Fibroblast of pulmonary artery (primary cell): ENCODE data around the gene ASRGL1.
"Not testable (repeated sequence)": the region's sequence is repeated elsewhere in the genome, so short reads cannot be mapped to it uniquely, and the experiment has no call there.

Experiments used
- DNase-seq: peaks from one replicate; pipeline ENCODE4 v3.0.0-alpha.2; 2010; ENCODE audit warnings: low read depth
- H3K4me3 ChIP-seq: replicated peaks from 2 replicates; pipeline ENCODE4 v1.5.1; 2011; ENCODE audit warnings: low read depth, mild to moderate bottlenecking, control low read depth, low read length, moderate library complexity
- TF ChIP-seq, protein P1 (sequence below): IDR thresholded peaks from 2 replicates; pipeline ENCODE4 v1.5.1; 2011; ENCODE audit warnings: mild to moderate bottlenecking, control low read depth, low read length, inconsistent platforms; ENCODE audit errors: missing control alignments

ASRGL1 gene

DNA sequence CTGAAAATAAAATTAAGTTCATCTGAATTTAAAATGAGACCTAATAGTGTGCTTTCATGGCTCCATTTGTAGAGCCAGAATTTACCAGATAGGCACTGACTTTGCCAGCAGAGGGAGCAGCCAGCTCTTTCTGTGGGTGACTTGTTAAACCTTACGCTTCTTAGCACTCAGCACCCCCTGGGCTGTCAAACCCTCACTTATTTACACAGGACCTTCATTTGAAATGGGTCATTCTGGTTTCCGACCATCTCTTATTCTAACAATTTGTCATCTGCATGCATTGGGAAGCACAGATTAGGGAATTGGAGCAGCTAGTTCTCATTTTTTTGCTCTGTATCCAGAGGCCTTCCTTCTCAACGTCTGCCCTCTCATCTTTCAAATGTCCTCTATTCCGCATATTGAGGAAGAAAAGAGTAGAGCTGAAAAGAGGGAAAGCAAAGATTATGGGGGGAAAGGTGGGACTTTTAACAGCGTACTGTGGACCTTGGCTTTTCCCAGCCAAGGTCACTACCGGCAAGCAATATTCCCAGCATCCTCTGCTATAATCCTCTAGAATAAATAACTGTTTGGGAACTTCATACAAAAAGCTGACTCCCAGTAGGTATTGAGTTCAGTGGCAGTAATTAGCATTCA, 3.1 kb downstream of the ASRGL1 start:
- TF ChIP-seq, protein P1, sequence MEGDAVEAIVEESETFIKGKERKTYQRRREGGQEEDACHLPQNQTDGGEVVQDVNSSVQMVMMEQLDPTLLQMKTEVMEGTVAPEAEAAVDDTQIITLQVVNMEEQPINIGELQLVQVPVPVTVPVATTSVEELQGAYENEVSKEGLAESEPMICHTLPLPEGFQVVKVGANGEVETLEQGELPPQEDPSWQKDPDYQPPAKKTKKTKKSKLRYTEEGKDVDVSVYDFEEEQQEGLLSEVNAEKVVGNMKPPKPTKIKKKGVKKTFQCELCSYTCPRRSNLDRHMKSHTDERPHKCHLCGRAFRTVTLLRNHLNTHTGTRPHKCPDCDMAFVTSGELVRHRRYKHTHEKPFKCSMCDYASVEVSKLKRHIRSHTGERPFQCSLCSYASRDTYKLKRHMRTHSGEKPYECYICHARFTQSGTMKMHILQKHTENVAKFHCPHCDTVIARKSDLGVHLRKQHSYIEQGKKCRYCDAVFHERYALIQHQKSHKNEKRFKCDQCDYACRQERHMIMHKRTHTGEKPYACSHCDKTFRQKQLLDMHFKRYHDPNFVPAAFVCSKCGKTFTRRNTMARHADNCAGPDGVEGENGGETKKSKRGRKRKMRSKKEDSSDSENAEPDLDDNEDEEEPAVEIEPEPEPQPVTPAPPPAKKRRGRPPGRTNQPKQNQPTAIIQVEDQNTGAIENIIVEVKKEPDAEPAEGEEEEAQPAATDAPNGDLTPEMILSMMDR = peak; percentile 84

DNA sequence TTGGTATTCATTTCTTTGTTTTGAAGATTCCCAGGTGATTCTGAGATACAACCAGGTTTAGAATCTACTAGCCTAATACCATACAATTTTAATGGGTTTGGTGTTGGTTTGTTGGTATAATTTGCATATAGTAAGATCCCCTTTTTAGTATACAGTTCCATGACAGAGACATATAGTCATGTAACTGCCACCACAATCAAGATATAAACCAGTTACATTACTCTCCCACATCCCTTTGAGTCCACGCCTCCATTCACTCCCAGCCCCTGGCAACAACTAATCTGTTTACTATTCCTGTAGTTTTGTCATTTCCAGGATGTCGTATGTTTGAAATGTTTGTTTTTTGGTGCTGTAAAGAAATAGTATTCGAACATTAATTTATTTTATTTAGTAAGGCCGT, 4.3 kb downstream of the ASRGL1 start:
- TF ChIP-seq, protein P1 = no peak
- DNase-seq = no peak
- no peak overlapping the region for H3K4me3 ChIP-seq

More for the DNA sequence above, 3.1 kb downstream of the ASRGL1 start:
- peak; percentile 64 for DNase-seq
- H3K4me3 ChIP-seq = no peak overlapping the region

DNA sequence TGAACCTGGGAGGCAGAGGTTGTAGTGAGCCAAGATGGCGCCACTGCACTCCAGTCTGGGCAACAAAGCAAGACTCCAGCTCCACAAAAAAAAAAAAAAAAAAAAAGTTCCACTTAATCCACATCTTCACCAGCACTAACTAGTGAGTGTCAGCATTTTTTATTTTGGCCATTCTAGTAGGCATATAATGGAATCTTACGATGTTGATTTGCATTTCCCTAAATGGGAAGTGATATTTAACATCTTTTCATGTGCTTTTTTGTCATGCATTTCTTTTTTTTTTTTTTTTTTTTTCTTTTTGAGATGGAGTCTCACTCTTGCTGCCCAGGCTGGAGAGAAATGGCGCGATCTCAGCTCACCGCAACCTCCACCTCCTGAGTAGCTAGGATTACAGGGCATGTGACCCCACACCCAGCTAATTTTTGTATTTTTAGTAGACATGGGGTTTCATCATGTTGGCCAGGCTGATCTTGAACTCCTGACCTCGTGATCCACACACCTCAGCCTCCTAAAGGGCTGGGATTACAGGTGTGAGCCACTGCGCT, 6.5 kb downstream of the ASRGL1 start:
- not testable (repeated sequence) for DNase-seq

DNA sequence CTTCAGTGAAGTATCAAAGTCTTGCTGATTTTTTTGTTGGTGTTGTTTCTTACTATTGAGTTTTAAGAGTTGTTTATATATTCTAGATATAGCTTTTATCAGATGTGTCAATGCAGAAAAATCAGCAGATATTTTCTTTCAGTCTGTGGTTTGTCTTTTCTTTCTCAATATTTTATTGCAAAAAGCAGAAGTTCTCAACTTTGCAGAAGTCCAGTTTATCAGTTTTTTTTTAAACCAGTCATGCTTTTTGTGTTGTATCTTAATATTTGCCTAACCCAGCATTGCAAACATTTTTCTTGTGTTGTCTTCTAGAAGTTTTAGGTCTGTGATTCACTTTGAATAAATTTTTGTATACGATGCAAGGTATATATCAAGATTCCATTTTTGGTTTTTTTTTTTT, 7.0 kb downstream of the ASRGL1 start:
- TF ChIP-seq, protein P1 = no peak
- H3K4me3 ChIP-seq = no peak overlapping the region
- DNase-seq = no peak

More for the DNA sequence above, 6.5 kb downstream of the ASRGL1 start:
- H3K4me3 ChIP-seq = not testable (repeated sequence)

DNA sequence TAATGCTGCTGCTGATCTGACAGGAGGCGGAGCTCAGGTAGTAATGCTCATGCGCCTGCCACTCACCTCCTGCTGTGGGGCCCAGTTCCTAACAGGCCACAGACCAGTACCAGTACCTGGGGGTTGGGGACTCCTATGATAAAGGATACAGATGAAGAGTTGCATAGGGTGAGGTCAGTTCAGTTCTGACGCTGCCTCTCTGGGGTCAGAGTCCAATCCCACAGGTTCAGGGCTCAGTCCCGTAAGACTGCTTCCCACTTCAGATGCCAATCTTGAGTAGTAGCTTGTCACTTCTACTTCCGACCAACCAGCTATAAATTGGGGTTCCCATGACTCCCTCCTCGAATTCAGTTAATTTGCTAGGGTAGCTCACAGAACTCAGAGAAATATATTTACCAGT, 8.6 kb downstream of the ASRGL1 start:
- no peak overlapping the region for H3K4me3 ChIP-seq
- TF ChIP-seq, protein P1 = no peak
- no peak for DNase-seq

DNA sequence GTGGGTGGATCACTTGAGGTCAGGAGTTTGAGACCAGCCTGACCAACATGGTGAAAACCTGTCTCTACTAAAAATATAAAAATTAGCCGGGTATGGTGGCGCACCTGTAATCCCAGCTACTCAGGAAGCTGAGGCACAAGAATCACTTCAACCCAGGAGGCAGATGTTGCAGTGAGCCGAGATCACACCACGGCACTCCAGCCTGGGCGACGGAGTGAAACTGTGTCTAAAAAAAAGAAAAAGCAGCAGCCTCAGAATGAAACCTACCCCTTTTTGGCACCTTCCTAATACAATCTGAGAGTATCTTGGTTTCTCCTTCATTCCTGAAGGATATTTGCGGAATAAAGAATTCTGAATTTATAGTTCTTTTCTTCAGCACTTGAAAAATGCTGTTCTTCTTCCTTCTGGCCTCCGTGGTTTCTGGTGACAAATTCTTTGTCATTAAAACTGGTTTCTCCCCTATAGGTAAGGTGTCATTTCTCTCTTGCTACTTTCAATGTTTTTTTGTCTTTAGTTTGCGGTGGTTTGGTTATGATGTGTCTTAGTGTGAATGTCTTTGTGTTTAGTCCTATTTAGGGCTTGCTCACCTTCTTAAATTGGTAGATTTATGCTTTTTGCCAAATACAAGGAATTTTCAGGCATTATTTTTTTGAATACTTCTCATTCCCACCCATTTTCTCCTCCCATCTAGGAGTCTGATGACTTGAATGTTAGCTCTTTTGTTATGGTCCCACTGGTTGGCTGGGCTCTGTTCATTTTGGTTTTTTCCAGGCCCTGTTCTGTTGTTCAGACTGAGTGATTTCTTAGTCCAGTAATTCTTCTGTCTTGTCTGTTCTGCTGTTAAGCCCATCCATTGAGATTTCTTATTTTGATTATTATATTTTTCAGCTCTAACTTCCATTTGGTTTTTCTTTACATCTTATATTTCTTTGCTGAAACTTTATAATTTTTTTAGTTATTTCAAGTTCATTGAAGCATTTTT, 15.4 kb downstream of the ASRGL1 start:
- TF ChIP-seq, protein P1 = no peak
- H3K4me3 ChIP-seq = no peak overlapping the region
- no peak for DNase-seq

DNA sequence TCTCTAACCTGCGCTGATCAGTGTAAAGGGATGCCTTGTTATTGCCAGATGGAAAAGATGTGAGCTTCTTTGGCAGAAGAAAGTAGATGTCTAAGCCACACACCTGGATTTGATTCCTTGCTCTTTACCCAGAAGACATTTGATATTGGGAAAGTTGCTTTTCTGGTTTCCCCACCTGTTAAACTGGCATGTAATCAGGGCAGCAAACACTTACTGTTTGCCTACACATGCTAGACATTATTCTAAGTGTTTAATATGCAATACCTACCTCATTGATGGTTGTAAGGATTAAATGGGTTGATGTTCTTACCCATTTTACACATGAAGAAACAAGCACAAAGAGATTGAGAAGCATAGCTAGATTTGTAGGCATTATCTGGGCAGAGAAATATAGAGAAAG, 16.6 kb downstream of the ASRGL1 start:
- DNase-seq = no peak
- no peak overlapping the region for H3K4me3 ChIP-seq
- TF ChIP-seq, protein P1 = no peak
